AG09319 (cell line): ENCODE data around the gene KIF9.
"Not testable (repeated sequence)": the region's sequence is repeated elsewhere in the genome, so short reads cannot be mapped to it uniquely, and the experiment has no call there.

Experiments
- DNase-seq: peaks from one replicate; pipeline ENCODE4 v3.0.0-alpha.2; 2010; ENCODE audit warnings: low read depth; ENCODE audit errors: extremely low read depth
- TF ChIP-seq, protein P1 (sequence below): IDR thresholded peaks from 2 replicates; pipeline ENCODE4 v1.5.1; 2011; ENCODE audit warnings: low read depth, mild to moderate bottlenecking, inconsistent platforms, low read length, moderate library complexity

KIF9 gene

DNA sequence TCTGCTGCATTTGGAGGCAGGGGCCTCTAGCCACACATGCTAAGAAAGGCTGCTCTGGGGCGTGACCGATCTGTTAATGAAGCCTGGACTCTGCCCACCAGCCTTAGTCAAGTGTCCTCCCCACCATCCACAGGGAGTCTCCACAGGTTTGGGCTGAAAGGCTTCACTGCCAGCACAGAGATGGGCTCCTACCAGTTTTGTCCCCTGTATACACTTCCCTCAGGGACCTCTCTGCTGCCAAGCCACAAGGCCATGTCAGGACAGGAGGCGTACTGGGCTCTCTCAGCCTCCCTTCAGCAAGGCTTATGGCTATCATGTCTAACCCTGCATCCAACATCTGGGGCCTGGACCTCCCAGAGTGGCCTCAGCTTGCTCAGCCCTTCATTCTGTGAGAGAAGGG is 23.5 kb downstream of the KIF9 start:
- DNase-seq: no peak
- TF ChIP-seq, protein P1, sequence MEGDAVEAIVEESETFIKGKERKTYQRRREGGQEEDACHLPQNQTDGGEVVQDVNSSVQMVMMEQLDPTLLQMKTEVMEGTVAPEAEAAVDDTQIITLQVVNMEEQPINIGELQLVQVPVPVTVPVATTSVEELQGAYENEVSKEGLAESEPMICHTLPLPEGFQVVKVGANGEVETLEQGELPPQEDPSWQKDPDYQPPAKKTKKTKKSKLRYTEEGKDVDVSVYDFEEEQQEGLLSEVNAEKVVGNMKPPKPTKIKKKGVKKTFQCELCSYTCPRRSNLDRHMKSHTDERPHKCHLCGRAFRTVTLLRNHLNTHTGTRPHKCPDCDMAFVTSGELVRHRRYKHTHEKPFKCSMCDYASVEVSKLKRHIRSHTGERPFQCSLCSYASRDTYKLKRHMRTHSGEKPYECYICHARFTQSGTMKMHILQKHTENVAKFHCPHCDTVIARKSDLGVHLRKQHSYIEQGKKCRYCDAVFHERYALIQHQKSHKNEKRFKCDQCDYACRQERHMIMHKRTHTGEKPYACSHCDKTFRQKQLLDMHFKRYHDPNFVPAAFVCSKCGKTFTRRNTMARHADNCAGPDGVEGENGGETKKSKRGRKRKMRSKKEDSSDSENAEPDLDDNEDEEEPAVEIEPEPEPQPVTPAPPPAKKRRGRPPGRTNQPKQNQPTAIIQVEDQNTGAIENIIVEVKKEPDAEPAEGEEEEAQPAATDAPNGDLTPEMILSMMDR: no peak

DNA sequence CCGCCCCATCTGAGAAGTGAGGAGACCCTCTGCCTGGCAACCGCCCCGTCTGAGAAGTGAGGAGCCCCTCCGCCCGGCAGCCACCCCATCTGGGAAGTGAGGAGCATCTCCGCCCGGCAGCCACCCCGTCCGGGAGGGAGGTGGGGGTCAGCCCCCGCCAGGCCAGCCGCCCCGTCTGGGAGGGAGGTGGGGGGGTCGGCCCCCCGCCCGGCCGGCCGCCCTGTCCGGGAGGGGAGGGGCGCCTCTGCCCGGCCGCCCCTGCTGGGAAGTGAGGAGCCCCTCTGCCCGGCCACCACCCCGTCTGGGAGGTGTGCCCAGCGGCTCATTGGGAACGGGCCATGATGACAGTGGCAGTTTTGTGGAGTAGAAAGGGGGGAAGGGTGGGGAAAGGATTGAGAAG is 26.3 kb downstream of the KIF9 start:
- not testable (repeated sequence) for DNase-seq

DNA sequence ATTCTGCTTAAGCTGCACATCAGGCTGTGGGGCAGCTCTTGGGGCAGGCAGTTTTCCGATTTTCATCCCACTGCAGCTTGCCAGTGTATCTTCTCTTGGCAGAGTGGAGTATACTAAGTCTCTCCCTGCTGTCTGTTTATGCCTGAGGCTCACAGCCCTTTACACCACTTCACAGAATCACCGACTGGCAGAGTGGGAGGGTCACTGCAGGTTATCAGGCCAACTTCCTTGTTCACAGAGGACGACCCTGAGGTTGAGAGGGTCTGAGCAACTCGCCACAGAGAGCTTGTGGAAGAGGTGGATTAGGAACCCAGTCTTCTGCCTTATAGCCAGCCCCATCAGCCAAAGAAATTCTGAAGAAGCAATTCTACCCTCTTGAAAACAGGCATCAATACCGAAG is 30.9 kb downstream of the KIF9 start:
- no peak for DNase-seq
- TF ChIP-seq, protein P1: no peak

DNA sequence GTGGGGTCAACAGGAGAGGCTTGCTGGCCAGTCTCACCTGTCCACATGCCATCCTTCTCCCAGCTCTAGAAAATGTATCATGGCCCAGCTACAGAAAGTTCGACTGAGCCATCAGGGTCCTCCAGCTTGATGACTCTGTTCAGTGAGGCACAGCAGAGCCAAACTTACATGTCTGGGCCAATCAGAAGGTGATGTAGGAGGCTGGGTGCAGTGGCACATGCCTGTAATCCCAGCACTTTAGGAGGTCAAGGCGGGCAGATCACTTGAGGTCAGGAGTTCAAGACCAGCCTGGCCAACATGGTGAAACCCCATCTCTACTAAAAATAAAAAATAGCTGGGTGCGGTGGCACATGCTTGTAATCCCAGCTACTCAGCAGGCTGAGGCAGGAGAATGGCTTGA is 31.5 kb downstream of the KIF9 start:
- DNase-seq: not testable (repeated sequence)

DNA sequence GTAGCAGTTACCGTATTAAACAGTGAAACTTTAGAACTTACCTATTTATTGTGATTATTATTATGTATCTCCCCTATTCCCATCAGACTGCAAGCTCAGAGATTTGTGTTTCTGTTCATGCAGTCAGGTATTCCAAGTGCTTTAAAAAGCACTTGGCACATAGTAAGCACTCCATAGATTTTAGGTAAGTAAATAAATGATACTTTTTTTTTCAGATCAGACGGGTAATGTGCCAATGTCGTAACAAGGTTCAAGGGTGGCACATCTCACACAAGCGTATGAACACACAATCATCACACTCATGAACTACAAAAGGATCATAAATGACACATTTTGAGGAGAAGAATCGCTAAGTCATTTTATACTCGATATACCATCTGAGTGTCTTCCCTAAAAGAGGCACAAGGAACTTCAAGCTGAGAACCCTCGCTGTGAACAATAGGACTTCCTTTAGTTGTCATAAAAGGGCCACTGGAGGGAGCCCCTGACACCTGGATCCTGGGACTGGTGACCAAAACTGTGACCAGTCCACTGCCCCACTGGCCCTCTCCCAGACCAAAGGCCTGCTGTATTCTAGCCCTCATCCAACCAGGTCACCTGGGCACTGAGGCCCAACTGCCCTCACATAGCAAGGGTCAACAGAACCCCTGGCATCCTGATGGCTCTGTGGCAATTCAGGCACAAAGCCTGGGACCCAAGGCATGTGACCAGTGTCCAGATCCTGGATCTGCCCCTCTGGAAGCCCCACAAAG is 32.1 kb downstream of the KIF9 start:
- DNase-seq: no peak
- TF ChIP-seq, protein P1: peak; percentile 39

DNA sequence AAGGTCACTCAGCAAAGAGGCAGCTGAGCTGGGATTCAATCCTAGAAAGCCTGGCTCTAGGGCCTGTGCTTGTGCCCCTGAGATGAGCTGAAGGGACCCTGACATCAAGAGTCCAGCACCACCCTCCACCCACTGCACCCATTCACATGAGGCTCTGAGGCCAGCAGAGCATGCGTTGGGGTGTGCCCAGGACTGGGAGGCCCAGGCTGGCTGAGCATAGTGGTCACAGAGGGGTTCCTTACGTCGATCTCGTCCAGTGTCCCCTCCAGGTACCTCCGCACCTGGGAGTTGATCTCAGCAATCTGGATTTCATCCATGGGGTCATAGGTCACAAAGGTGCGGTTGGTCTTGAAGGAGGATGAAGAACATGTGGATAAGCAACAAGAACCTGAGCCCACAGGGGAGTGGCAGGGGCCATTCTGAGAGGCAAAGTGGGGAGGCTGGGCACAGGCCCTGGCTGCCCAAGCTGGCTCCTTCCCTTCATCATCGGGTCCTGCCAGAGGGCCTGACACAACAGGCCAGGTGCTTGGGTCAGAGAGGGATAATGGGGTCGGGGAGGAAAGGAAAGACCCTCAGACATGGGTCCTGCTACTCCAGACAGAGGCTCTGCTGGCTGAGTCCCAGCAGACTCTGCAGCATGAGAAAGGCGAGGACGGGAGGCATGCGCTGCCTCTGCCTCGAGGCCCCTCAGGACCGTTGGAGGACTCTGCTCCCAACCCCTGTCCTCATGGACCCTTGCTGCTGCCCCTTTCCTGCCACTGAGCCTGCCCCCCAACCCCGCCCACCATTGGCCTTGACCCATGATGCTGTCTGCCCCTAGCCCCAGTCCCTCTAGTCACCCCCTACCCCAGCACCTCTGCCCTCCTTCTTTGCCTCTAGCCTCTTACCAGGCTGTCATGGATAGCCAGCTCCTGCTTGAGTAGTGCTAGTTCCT is 35.2 kb downstream of the KIF9 start:
- DNase-seq: no peak
- TF ChIP-seq, protein P1: no peak

DNA sequence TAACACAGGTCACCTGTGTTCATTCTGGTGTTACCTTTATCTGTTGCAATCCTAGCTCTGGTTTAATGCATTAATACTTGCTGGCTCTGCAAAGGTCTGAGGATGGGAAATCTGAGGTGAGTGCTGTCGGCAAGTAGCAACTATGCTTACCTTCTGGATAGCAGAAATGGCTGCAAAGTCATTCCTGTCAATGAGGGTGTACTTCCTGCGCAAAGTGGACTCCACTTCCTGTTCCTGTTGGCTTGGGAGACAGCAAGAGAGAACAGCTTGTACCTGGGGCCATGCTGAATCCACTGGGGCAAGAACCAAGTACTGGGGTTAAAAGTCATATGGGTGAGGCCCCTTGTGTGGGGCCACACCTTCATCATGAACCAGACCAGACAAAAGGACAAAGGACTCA is 37.3 kb downstream of the KIF9 start:
- DNase-seq: no peak
- TF ChIP-seq, protein P1: no peak

DNA sequence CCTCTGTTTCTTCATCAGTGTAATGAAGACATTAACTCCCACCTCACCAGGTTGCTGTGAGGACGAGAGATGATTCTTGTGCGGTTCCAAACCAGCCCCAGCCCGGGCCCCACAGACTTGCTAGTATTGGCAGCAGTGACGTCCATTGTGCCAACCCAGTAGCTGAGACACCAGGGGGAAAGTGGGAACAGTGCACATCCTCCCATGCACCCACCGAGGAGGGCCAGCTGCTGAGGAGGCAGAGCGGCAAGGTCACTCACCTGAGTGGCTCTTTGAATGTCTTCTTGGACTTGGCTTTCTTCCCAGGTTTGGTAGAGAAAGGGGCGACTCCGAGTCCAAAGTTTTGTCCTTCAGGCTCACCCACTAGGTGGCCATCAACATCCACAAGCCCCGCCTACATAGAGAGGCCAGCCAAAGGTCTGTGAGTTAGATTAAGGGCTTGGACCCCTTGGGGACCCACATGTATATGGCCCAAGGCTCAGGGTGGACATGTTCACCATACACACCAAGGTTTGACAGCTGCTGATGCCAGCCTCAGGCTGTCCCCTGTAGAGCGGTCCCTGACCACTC is 38.0 kb downstream of the KIF9 start:
- TF ChIP-seq, protein P1: no peak
- DNase-seq: no peak
